Kidney (tissue), 14 donors: ENCODE measurements around the gene SMC6. TPM values are rescaled to one million over a fixed set of nuclear protein-coding genes. Genes with fewer than 3 reads are reported as not detected.

Source experiments
- DNase-seq, 5 donors: peaks; one replicate each; pipeline ENCODE4 v3.0.0-alpha.2; 2013 to 2020
- FAIRE-seq: peaks from 2 replicates; lab custom pipeline; 2012; peaks lifted over from hg19 to GRCh38; lab: Jason Lieb, UNC
- H3K27ac ChIP-seq, 2 donors: one replicate each; pipeline ENCODE4 v1.7.0; 2013; ENCODE audit warnings: low read depth in 2 of 2, low read length in 2 of 2, inconsistent platforms in 1 of 2
- H3K27me3 ChIP-seq: one replicate; pipeline ENCODE4 v1.7.1; 2013; ENCODE audit warnings: low read length, inconsistent platforms; ENCODE audit not compliant: control insufficient read depth, insufficient read depth
- H3K36me3 ChIP-seq, 3 donors: one replicate each; pipeline versions ENCODE4 v1.7.0 to v1.7.1; 2013; ENCODE audit warnings: low read length in 3 of 3, control low read depth in 1 of 3, inconsistent platforms in 1 of 3; ENCODE audit not compliant: insufficient read depth in 3 of 3, control insufficient read depth in 2 of 3
- H3K4me1 ChIP-seq, 3 donors: one replicate each; pipeline versions ENCODE4 v1.7.0 to v1.7.1; 2013; ENCODE audit warnings: low read length in 3 of 3, inconsistent platforms in 1 of 3, low read depth in 1 of 3; ENCODE audit not compliant: control insufficient read depth in 2 of 3, insufficient read depth in 2 of 3
- H3K4me3 ChIP-seq, 3 donors: one replicate each; pipeline versions ENCODE4 v1.7.0 to v1.8.1; 2013; ENCODE audit warnings: low read length in 3 of 3, control low read depth in 1 of 3, inconsistent platforms in 1 of 3
- H3K9ac ChIP-seq, 3 donors: one replicate each; pipeline versions ENCODE4 v1.7.0 to v1.7.1; 2013; ENCODE audit warnings: low read length in 3 of 3, control low read depth in 1 of 3, inconsistent platforms in 1 of 3
- H3K9me3 ChIP-seq, 3 donors: one replicate each; pipeline versions ENCODE4 v1.7.0 to v1.7.1; 2013; ENCODE audit warnings: low read length in 3 of 3, control low read depth in 1 of 3, inconsistent platforms in 1 of 3; ENCODE audit not compliant: control insufficient read depth in 2 of 3, insufficient read depth in 1 of 3
- CTCF ChIP-seq: IDR thresholded peaks from 3 replicates; pipeline ENCODE4 v1.5.1; 2012; ENCODE audit warnings: mild to moderate bottlenecking, moderate library complexity, borderline replicate concordance; ENCODE audit not compliant: insufficient read depth; ENCODE audit errors: extremely low read depth
- intact Hi-C: fragments of 100-400 bp; cut with DNase I; formaldehyde crosslinking; loops from one replicate; pipeline ENCODE4 v1.11.1; 2022
- polyA plus RNA-seq: library from polyadenylated mRNA; stranded (reverse); fragments of 350-450 nt; fragmentation: Illumina TruSeq; extraction: RNeasy Lipid Tissue Mini Kit (QIAGEN cat#74804); gene quantifications from one replicate; pipeline ENCODE4 v1.2.3, GENCODE V29; 2014; ENCODE audit warnings: low read depth, low replicate concordance; ENCODE audit not compliant: insufficient read depth
- total RNA-seq: library from RNA; stranded (reverse); fragmentation: NEBNext Ultra II Directional; extraction: Animal tissue kit (Norgen Biotek cat#: 25700); gene quantifications from one replicate; pipeline ENCODE4 v1.2.1, GENCODE V29; 2021
- donor health status: control.
- donor health status: control.
- donor health status: control.
- donor health status: control.
- donor health status: control.
- donor health status: DM: yes; HTN: yes; CAD: no.
- donor health status: Normal renal cell carcinoma (clear cell type).

Gene SMC6
- total and polyA plus RNA-seq, 2 donors from 2014 or later: 4.8 to 16.3 TPM

DNA sequence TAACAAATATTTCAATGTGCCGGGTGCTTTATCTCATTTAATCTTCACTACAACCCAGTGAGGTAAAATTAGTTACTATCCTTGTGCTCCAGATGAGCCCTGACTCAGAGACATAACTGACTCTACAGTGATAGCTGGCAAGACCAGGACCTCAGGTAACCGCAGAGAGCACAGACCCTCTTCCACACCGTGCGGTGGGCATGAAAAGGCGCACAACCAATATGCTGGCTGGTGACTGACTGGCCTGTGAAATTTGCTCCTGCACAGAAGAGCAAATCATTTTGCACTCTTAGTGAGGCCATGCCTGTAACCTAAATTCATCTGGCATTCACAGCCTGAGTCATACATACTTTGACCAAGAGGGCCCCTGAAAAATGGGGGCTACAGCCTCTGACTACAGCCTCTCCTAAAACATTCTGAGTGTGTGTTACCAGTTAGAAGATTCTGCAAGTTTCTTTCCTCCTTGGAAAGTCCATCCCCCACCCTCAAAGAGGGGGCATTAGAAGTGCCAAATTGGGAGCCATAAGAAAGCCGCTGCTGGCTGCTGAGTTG is 40.3 kb upstream of the SMC6 start:
- Histone ChIP-seq H3K4me3 (no peak overlapping the region), H3K9me3 (no peaks in the 10 kb centered on the region), H3K9ac (no peak overlapping the region), H3K36me3 (no peaks in the 10 kb centered on the region), H3K4me1 (no peaks in the 10 kb centered on the region), H3K27me3 (no peaks in the 10 kb centered on the region), H3K27ac (no peak overlapping the region)
- no peak for TF ChIP-seq CTCF
- FAIRE-seq: no peak
- intact Hi-C loops: no loop called here
- DNase-seq: no peak

DNA sequence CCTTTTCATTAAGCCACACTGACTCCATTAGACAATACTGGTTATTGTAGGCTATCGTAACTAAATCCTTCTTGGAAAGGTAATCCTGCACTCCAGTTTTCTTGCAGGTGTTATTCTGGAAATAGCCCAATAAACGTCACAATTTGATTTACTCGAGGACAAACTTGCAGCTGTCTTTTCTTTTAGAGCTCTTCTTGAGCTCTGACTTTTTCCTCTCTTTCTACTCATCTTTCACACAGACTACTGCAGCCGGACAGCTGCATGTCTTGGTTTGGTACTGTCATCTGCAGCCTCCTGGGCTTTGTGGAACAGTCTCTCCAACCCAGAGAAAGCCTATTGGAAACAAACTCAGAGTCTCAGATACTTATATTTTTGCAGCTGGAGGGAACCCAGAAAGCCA is 39.7 kb upstream of the SMC6 start:
- H3K36me3 ChIP-seq: no peaks in the 10 kb centered on the region
- H3K9me3 ChIP-seq: no peaks in the 10 kb centered on the region
- FAIRE-seq: no peak
- intact Hi-C loops: no loop called here
- H3K4me3 ChIP-seq: no peak overlapping the region
- no peaks in the 10 kb centered on the region for H3K4me1 ChIP-seq
- no peak for TF ChIP-seq CTCF
- DNase-seq: peak in 2 of 5 donors; percentile 57 to 61
- H3K9ac ChIP-seq: no peak overlapping the region
- H3K27ac ChIP-seq: no peak overlapping the region
- H3K27me3 ChIP-seq: no peaks in the 10 kb centered on the region

GRCh38 chr2:17792515-17792914 is 38.9 kb upstream of the SMC6 start:
- DNase-seq (no peak), FAIRE-seq (no peak)
- intact Hi-C loops: no loop called here
- no peak overlapping the region for H3K27ac ChIP-seq
- H3K4me3 ChIP-seq: no peak overlapping the region
- no peaks in the 10 kb centered on the region for H3K4me1 ChIP-seq
- no peaks in the 10 kb centered on the region for H3K36me3 ChIP-seq
- no peak for TF ChIP-seq CTCF
- no peaks in the 10 kb centered on the region for H3K9me3 ChIP-seq
- H3K9ac ChIP-seq: no peak overlapping the region
- no peaks in the 10 kb centered on the region for H3K27me3 ChIP-seq

DNA sequence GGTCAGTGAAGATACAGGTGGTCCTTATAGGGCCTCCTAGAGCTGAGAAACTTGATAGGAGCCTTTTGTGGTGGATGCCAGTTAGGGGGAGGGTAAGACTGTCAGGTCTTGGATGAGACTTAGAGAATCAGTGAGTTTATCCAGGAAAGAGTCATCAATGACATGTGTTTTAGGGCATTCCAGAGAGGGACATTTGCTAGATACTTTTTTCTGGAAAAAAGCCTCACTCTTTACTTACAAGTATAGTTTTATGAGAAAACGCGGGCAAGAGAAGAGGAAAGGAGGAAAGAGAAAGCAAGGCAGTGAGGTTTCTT is 38.2 kb upstream of the SMC6 start:
- no peaks in the 10 kb centered on the region for H3K4me1 ChIP-seq
- no peaks in the 10 kb centered on the region for H3K9me3 ChIP-seq
- no peak overlapping the region for H3K4me3 ChIP-seq
- TF ChIP-seq CTCF: no peak
- DNase-seq (no peak), FAIRE-seq (no peak)
- no peak overlapping the region for H3K9ac ChIP-seq
- no peaks in the 10 kb centered on the region for H3K36me3 ChIP-seq
- intact Hi-C loops: no loop called here
- H3K27me3 ChIP-seq: no peaks in the 10 kb centered on the region
- H3K27ac ChIP-seq: no peak overlapping the region
